MCF 10A (cell line): ENCODE measurements around the gene CDH12. TPM values are rescaled to one million over a fixed set of nuclear protein-coding genes. Genes with fewer than 3 reads are reported as not detected.

Experiments
- BruUV-seq: library from RNA; stranded (reverse); fragments of 400-500 nt; replicated peaks from 2 replicates; lab custom pipeline; 2021; lab: Mats Ljungman, UMichigan
- CTCF ChIA-PET: fragments of 300-600 bp; sonication (Branson Sonifier 250); formaldehyde crosslinking; extraction: SDS; loops from one replicate; lab custom pipeline; 2021; ENCODE audit warnings: antibody characterized with exemption, inconsistent platforms; lab: Yijun Ruan, JAX
- POLR2A ChIA-PET: fragments of 300-600, 350-650 bp; sonication (Branson Sonifier 250); formaldehyde crosslinking; extraction: SDS; loops from one replicate; lab custom pipeline; 2020; ENCODE audit warnings: antibody characterized with exemption, inconsistent platforms; lab: Yijun Ruan, JAX
- DNase-seq: peaks from one replicate; pipeline ENCODE4 v3.0.0-alpha.2; 2018; ENCODE audit not compliant: unreplicated experiment
- H3K27ac Mint-ChIP-seq: one replicate; pipeline ENCODE4 v1.8.0; 2022; ENCODE audit warnings: mild to moderate bottlenecking, low read depth, mixed read lengths; ENCODE audit not compliant: unreplicated experiment
- H3K27me3 Mint-ChIP-seq: one replicate; pipeline ENCODE4 v1.8.0; 2022; ENCODE audit warnings: mixed read lengths; ENCODE audit not compliant: insufficient read depth, unreplicated experiment
- H3K36me3 Mint-ChIP-seq: one replicate; pipeline ENCODE4 v1.8.0; 2022; ENCODE audit warnings: mild to moderate bottlenecking, moderate library complexity, mixed read lengths; ENCODE audit not compliant: insufficient read depth, unreplicated experiment
- H3K4me1 Mint-ChIP-seq: one replicate; pipeline ENCODE4 v1.8.0; 2022; ENCODE audit warnings: mixed read lengths; ENCODE audit not compliant: insufficient read depth, unreplicated experiment
- H3K4me3 Mint-ChIP-seq: one replicate; pipeline ENCODE4 v1.8.0; 2022; ENCODE audit warnings: mild to moderate bottlenecking, moderate library complexity, mixed read lengths; ENCODE audit not compliant: unreplicated experiment
- H3K9me3 Mint-ChIP-seq: one replicate; pipeline ENCODE4 v1.8.0; 2022; ENCODE audit warnings: mixed read lengths; ENCODE audit not compliant: unreplicated experiment
- CTCF ChIP-seq: fragments of 200-600 bp; IDR thresholded peaks from one replicate; pipeline ENCODE4 v1.8.0; 2022; ENCODE audit warnings: antibody characterized with exemption, mild to moderate bottlenecking; ENCODE audit not compliant: unreplicated experiment
- intact Hi-C: fragments of 100-400 bp; cut with micrococcal nuclease; formaldehyde crosslinking; loops from 2 replicates; pipeline ENCODE4 v1.14.1; 2022
- total RNA-seq: library from RNA; stranded (reverse); gene quantifications from 2 replicates; pipeline ENCODE4 v1.2.3, GENCODE V29; 2022

CDH12 gene
- total RNA-seq, 1 experiment from 2014 or later, result not detected

- CTCF ChIA-PET, result interaction anchor here (0.6 kb wide), 1 partner anchor 16 kb away, joined by 3 read pairs; no protein-coding TSS in a partner anchor
- H3K9me3 Mint-ChIP-seq, result no peaks in the 10 kb centered on the region
- BruUV-seq, result no TSS peak
- H3K27ac Mint-ChIP-seq, result no peak overlapping the region
- H3K36me3 Mint-ChIP-seq, result no peaks in the 10 kb centered on the region
- POLR2A ChIA-PET, result no interaction called here
- H3K27me3 Mint-ChIP-seq, result no peaks in the 10 kb centered on the region
- intact Hi-C loops, result no loop called here
- H3K4me1 Mint-ChIP-seq, result peaks cover 8% of the 10 kb centered on the region
- TF ChIP-seq CTCF, result no peak
- DNase-seq, result no peak
- no peak overlapping the region for H3K4me3 Mint-ChIP-seq
Measured at GRCh38 chr5:22471154-22471553, 382.0 kb downstream of the CDH12 start.

- no peak for TF ChIP-seq CTCF
- Mint-ChIP-seq H3K27ac (no peak overlapping the region), H3K4me3 (no peak overlapping the region), H3K4me1 (peaks cover 12% of the 10 kb centered on the region), H3K9me3 (no peaks in the 10 kb centered on the region), H3K36me3 (no peaks in the 10 kb centered on the region), H3K27me3 (no peaks in the 10 kb centered on the region)
- DNase-seq, result no peak
- ChIA-PET CTCF (interaction anchor here (0.6 kb wide), 2 partner anchors 16 to 128 kb away, joined by 3 read pairs; no protein-coding TSS in a partner anchor), POLR2A (no interaction called here)
- intact Hi-C loops, result no loop called here
- BruUV-seq, result no TSS peak
Measured at GRCh38 chr5:22470408-22470807, 382.7 kb downstream of the CDH12 start.

GRCh38 chr5:22465616-22466015, 387.5 kb downstream of the CDH12 start:
- CTCF ChIA-PET, result interaction anchor here (0.6 to 1.0 kb wide), 2 partner anchors 157 to 1275 kb away, joined by 3 to 4 read pairs; no protein-coding TSS in a partner anchor
- no peak overlapping the region for H3K27ac Mint-ChIP-seq
- intact Hi-C loops, result no loop called here
- no peak for DNase-seq
- TF ChIP-seq CTCF, result no peak
- BruUV-seq, result no TSS peak
- H3K27me3 Mint-ChIP-seq, result no peaks in the 10 kb centered on the region
- H3K4me1 Mint-ChIP-seq, result peaks cover 9% of the 10 kb centered on the region
- POLR2A ChIA-PET, result no interaction called here
- no peak overlapping the region for H3K4me3 Mint-ChIP-seq
- peaks cover 9% of the 10 kb centered on the region for H3K9me3 Mint-ChIP-seq
- H3K36me3 Mint-ChIP-seq, result no peaks in the 10 kb centered on the region

- CTCF ChIA-PET, result interaction anchor here (1.0 kb wide), 1 partner anchor 1275 kb away, joined by 3 read pairs; no protein-coding TSS in a partner anchor
- Mint-ChIP-seq H3K27me3 (no peaks in the 10 kb centered on the region), H3K4me3 (no peak overlapping the region), H3K27ac (no peak overlapping the region), H3K36me3 (no peaks in the 10 kb centered on the region), H3K9me3 (peaks cover 9% of the 10 kb centered on the region), H3K4me1 (peaks cover 9% of the 10 kb centered on the region)
- DNase-seq, result peak; percentile 33
- intact Hi-C loops, result no loop called here
- POLR2A ChIA-PET, result no interaction called here
- no peak for TF ChIP-seq CTCF
- BruUV-seq, result no TSS peak
Measured at GRCh38 chr5:22465177-22465576, 388.0 kb downstream of the CDH12 start.
